Esophagus squamous epithelium (tissue), 5 donors: ENCODE results near the gene FANK1. TPM values are rescaled to one million over a fixed set of nuclear protein-coding genes. Genes with fewer than 3 reads are reported as not detected.

Experiments used
- DNase-seq: peaks from one replicate; lab custom pipeline; 2025; lab: John Stamatoyannopoulos, UW
- H3K27ac ChIP-seq, 4 donors: fragments of 200-600 bp; sonication (generic); one replicate each; pipeline ENCODE4 v1.5.1; 2016 to 2019; ENCODE audit warnings: mild to moderate bottlenecking in 1 of 4
- H3K27me3 ChIP-seq, 4 donors: fragments of 200-600 bp; sonication (generic); 1 replicate in 3 of 4; 2 replicates in 1 of 4; pipeline versions ENCODE4 v1.5.1 to v1.6.0; 2017 to 2021; ENCODE audit warnings: antibody characterized with exemption in 1 of 4
- H3K36me3 ChIP-seq, 3 donors: fragments of 200-600 bp; sonication (generic); one replicate each; pipeline ENCODE4 v1.5.1; 2016 to 2019
- H3K4me1 ChIP-seq, 3 donors: fragments of 200-600 bp; sonication (generic); one replicate each; pipeline ENCODE4 v1.5.1; 2017 to 2019
- H3K4me3 ChIP-seq, 4 donors: fragments of 200-600 bp; sonication (generic); 1 replicate in 3 of 4; 2 replicates in 1 of 4; pipeline ENCODE4 v1.5.1; 2016 to 2019; ENCODE audit warnings: mild to moderate bottlenecking in 2 of 4, moderate library complexity in 1 of 4
- H3K9me3 ChIP-seq, 3 donors: fragments of 200-600 bp; sonication (generic); one replicate each; pipeline ENCODE4 v1.5.1; 2016 to 2019
- CTCF ChIP-seq, 6 experiments: fragments of 450-650 bp in 4 of 6; fragments of 200-600 bp in 2 of 6; sonication (generic) in 2 of 6; IDR thresholded peaks; one replicate each; pipeline ENCODE4 v1.5.1; 2016 to 2019; ENCODE audit warnings: antibody characterized with exemption in 6 of 6, mild to moderate bottlenecking in 4 of 6, moderate library complexity in 4 of 6
- POLR2A ChIP-seq, 4 donors: fragments of 450-650 bp; IDR thresholded peaks; one replicate each; pipeline ENCODE4 v1.6.1; 2017; ENCODE audit warnings: antibody characterized with exemption in 4 of 4, mild to moderate bottlenecking in 4 of 4, moderate library complexity in 3 of 4
- WGBS, 2 donors: methylation state at CpG; one replicate each; pipeline ENCODE4 v1.1.5; 2018; 5-methylcytosine and 5-hydroxymethylcytosine counted together
- intact Hi-C: fragments of 100-400 bp; cut with DNase I; formaldehyde crosslinking; loops from one replicate; pipeline ENCODE4 v1.15.0; 2022
- total RNA-seq, 4 donors: library from RNA; depleted of rRNA; stranded (reverse); fragments of >200 nt; gene quantifications; one replicate each; pipeline ENCODE4 v1.1.0, GENCODE V29; 2016
- donor health status: DM: yes; HTN: yes; CAD: no.

FANK1 gene
- total RNA-seq, 4 donors from 2014 or later = 1.7 to 7.7 (median 3.8) TPM

- H3K27me3 ChIP-seq = no peaks in the 10 kb centered on the region
- TF ChIP-seq POLR2A (IDR thresholded peaks at IDR 0.05) (no peak), CTCF (IDR thresholded peaks at IDR 0.05) (no peak)
- H3K4me3 ChIP-seq = no peak overlapping the region
- H3K9me3 ChIP-seq = no peaks in the 10 kb centered on the region
- H3K4me1 ChIP-seq = peaks cover 0 to 3% (median 0%) of the 10 kb centered on the region in 3 donors
- no peak overlapping the region for H3K27ac ChIP-seq
- 56 to 66% methylated on average over 4 of the region's 4 CpGs for WGBS, 2 donors
- no peak for DNase-seq
- intact Hi-C loops = no loop called here
- no peaks in the 10 kb centered on the region for H3K36me3 ChIP-seq
These were observed 37.3 kb downstream of the FANK1 start for GRCh38 chr10:125933693-125934092.

GRCh38 chr10:125936331-125936730 lies 40.0 kb downstream of the FANK1 start:
- Histone ChIP-seq H3K9me3 (no peaks in the 10 kb centered on the region), H3K36me3 (no peaks in the 10 kb centered on the region), H3K27ac (no peak overlapping the region), H3K27me3 (no peaks in the 10 kb centered on the region), H3K4me1 (peaks cover 0 to 3% (median 0%) of the 10 kb centered on the region in 3 donors), H3K4me3 (no peak overlapping the region)
- no peak for DNase-seq
- intact Hi-C loops = no loop called here
- TF ChIP-seq CTCF (IDR thresholded peaks at IDR 0.05) (no peak), POLR2A (IDR thresholded peaks at IDR 0.05) (no peak)
- WGBS, 2 donors = 55 to 63% methylated on average over 2 of the region's 2 CpGs

- Histone ChIP-seq H3K27ac (no peak overlapping the region), H3K4me1 (no peaks in the 10 kb centered on the region), H3K27me3 (no peaks in the 10 kb centered on the region), H3K9me3 (peaks cover 0 to 10% (median 0%) of the 10 kb centered on the region in 3 donors), H3K4me3 (no peak overlapping the region), H3K36me3 (no peaks in the 10 kb centered on the region)
- intact Hi-C loops = no loop called here
- no peak for DNase-seq
- 69 to 77% methylated on average over 7 to 13 of the region's 13 CpGs for WGBS, 2 donors
- TF ChIP-seq CTCF (IDR thresholded peaks at IDR 0.05) (no peak), POLR2A (IDR thresholded peaks at IDR 0.05) (no peak)
These were observed 44.2 kb downstream of the FANK1 start for GRCh38 chr10:125940515-125940914.

- no peaks in the 10 kb centered on the region for H3K4me1 ChIP-seq
- intact Hi-C loops = no loop called here
- TF ChIP-seq CTCF (IDR thresholded peaks at IDR 0.05) = no peak
- TF ChIP-seq POLR2A (IDR thresholded peaks at IDR 0.05) = no peak
- no peak for DNase-seq
- no peak overlapping the region for H3K4me3 ChIP-seq
- H3K27ac ChIP-seq = no peak overlapping the region
- peaks cover 0 to 26% (median 23%) of the 10 kb centered on the region in 3 donors for H3K9me3 ChIP-seq
- 48 to 86% methylated on average over 1 of the region's 1 CpG for WGBS, 2 donors
- H3K27me3 ChIP-seq = no peaks in the 10 kb centered on the region
- H3K36me3 ChIP-seq = no peaks in the 10 kb centered on the region
These were observed 54.9 kb downstream of the FANK1 start for GRCh38 chr10:125951290-125951689.

GRCh38 chr10:125953778-125954385 lies 57.5 kb downstream of the FANK1 start:
- 88 to 93% methylated on average over 8 to 9 of the region's 9 CpGs for WGBS, 2 donors
- H3K9me3 ChIP-seq = peaks cover 0 to 26% (median 23%) of the 10 kb centered on the region in 3 donors

More at GRCh38 chr10:125953778-125954385, 57.5 kb downstream of the FANK1 start:
- TF ChIP-seq POLR2A (IDR thresholded peaks at IDR 0.05) (no peak), CTCF (IDR thresholded peaks at IDR 0.05) (no peak)
- intact Hi-C loops = no loop called here
- Histone ChIP-seq H3K4me1 (no peaks in the 10 kb centered on the region), H3K4me3 (no peak overlapping the region), H3K27ac (no peak overlapping the region), H3K27me3 (no peaks in the 10 kb centered on the region), H3K36me3 (no peaks in the 10 kb centered on the region)
- no peak for DNase-seq
